Stimulated activated CD8-positive, alpha-beta memory T cell treated with anti-CD3 and anti-CD28 coated beads, Interleukin-15, amount 100 ng/mL, for 24 hours (primary cell): ENCODE results near the gene TUB.

Experiments
- DNase-seq: peaks from one replicate; pipeline ENCODE4 v3.0.0-alpha.2; 2020; ENCODE audit warnings: low read depth

TUB gene

DNA sequence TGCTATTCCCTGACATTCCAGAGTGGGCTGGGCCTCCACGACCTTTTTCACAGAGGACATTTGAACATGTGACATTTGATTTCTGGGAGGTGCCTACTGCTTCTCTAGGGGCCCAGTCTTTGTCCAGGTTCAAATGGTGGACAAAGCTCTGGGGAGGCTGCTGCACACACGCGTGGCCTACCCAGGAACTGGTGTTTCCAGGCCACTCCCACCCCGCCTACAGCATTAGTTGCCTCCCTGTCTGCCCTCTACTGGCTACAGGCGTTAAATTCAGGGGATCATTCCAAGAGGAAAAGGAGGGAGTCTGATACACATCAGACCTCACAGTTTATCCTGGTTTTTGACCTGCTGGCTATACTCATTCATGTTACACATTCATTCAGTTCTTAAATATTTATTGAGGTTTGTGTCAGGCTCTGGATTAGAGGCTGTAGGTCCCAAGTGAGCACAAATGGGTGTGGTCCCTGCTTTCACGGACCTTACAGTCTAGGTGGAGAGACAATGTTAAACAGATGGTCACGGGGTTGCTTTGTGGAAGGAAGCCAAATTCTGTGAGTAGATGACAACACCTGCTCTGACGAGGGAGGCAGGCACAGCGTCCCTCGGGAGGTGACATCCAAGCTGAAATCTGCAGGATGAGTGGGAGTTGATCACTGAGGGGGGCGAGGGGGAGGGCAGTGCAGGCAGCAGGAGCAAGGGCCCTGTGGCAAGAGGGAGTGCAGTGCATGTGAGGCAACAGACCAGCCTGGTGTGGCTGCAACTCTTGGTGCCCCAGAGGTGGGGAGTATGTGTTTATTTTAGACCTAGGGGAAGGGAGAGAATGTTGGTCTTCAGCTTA lies 11.8 kb downstream of the TUB start:
- DNase-seq, result no peak

- DNase-seq, result no peak
Observed at GRCh38 chr11:8093931-8094575, 13.0 kb downstream of the TUB start.

GRCh38 chr11:8094656-8095055 lies 13.6 kb downstream of the TUB start:
- DNase-seq, result no peak

- DNase-seq, result no peak
Observed at GRCh38 chr11:8095371-8095770, 14.4 kb downstream of the TUB start.

- no peak for DNase-seq
Observed at GRCh38 chr11:8095806-8096522, 15.0 kb downstream of the TUB start.

DNA sequence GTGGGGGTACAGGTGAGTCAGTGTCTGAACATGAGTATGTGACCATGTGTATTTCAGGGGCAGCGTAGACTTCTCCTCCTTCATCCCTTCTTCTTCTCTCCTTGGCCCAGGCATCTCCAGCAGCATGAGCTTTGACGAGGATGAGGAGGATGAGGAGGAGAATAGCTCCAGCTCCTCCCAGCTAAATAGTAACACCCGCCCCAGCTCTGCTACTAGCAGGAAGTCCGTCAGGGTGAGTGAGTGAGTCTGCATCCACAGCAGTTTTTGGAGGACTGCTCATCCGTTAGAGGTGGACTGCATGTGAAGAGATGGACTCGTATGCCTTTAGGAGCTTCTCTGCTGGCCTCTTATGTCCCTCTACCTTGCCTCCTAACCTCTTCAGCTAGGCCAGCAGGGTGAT lies 15.6 kb downstream of the TUB start:
- DNase-seq, result no peak

- no peak for DNase-seq
Observed at GRCh38 chr11:8097062-8097461, 16.1 kb downstream of the TUB start.

GRCh38 chr11:8097468-8097867 lies 16.5 kb downstream of the TUB start:
- no peak for DNase-seq

DNA sequence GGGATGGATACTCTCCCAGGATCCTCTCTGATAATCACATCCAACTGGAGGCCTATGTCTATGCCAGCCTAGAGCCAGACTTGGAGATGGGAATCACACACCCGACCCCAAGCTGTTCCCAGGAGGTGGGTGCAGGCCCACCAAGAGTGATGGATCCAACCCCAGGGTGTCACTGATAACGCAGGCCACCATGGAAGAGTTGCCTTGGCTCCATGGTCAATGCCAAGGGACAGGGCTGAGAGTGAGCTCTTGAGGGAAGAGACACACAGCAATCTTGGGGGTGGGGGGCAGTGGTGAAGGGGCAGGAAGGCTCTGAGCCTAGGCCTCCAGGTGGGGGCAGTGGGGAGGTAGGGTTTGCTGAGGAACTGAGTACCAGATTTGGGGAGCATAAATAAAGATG lies 16.9 kb downstream of the TUB start:
- no peak for DNase-seq

GRCh38 chr11:8098361-8098760 lies 17.4 kb downstream of the TUB start:
- DNase-seq, result no peak

- DNase-seq, result no peak
Observed at GRCh38 chr11:8098879-8099278, 17.9 kb downstream of the TUB start.

DNA sequence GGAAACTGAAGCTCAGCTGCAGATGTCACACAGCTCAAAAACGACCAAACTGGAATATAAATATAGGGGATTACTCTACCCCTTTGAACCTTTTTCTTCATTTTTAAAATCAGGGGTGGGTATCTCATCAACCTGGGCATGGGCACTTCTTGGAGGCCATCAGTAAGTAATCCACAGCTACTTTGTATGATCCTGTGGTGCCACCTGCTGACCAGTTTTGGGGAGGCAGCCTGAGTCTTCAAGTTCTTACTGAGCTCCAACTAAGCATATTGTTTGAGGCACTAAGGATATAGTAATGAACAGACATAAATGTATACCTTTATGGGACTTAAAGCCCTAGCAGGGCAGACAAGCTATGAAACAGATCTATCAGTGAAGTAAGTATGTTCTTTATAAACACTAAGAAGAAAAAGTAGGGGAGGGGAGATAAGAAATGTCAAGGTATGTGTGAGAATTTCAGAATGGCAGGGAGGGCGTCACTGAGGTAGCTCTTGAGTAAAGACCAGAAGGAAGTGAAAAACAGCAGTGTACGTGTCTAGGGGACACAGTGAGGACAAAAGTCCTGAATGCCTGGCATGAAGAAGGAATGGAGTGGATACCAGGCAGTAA lies 18.4 kb downstream of the TUB start:
- peak; percentile 50 for DNase-seq

GRCh38 chr11:8100158-8100557 lies 19.1 kb downstream of the TUB start:
- no peak for DNase-seq

- no peak for DNase-seq
Observed at GRCh38 chr11:8100605-8101004, 19.6 kb downstream of the TUB start.

DNA sequence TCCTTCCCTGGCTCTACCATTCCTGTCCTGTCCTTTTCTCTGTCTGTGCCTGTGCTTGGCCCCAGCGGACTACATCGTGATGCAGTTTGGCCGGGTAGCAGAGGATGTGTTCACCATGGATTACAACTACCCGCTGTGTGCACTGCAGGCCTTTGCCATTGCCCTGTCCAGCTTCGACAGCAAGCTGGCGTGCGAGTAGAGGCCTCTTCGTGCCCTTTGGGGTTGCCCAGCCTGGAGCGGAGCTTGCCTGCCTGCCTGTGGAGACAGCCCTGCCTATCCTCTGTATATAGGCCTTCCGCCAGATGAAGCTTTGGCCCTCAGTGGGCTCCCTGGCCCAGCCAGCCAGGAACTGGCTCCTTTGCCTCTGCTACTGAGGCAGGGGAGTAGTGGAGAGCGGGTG lies 20.4 kb downstream of the TUB start:
- no peak for DNase-seq

DNA sequence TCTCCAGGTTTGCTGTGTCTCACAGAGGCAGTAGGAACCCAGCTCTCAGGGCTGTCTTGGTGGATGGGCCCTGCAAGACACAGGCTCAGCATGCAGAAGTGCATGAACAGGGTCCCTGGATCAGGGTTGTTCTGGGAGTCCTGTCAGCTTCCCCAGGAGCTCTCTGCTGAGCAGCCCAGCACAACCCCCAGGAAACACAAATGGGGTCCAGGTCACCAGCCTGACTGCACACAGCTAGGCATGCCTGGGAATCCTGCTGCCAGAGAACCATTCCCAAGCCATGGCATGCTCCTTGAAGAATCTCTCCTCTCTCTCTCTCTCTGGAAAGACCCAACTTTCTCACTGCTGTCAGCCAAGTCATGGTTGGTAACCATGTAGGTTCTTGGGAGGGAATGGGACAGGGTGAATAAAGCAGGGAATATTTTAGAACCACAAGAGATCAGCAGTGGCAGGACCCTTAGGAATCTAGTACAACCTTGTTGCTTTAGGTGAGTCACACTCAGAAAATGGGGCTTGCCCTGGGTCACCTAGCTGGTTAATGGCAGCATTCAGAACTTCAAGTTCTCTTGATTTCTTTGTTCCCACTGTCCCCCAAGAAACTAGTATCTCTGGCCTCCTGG lies 21.4 kb downstream of the TUB start:
- no peak for DNase-seq

DNA sequence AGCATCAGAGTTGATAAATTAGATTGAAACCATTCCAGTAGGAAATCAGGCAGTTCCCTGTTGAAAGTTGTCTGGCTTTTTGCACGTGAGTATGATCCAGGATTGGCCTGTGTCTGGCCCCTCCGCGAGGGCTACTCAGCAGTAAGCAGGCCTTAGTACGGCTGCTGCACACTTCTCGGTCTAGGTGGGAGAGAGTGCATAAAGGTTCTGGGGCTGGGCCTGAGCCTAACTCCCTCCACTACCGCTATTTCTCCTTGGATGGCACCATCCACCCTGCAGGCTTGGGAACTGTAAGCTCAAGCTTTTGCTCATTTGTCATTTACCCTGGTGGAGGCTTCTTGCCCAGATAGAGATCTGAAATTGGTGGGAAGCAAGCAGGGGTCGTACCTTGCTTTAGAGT lies 22.0 kb downstream of the TUB start:
- no peak for DNase-seq

DNA sequence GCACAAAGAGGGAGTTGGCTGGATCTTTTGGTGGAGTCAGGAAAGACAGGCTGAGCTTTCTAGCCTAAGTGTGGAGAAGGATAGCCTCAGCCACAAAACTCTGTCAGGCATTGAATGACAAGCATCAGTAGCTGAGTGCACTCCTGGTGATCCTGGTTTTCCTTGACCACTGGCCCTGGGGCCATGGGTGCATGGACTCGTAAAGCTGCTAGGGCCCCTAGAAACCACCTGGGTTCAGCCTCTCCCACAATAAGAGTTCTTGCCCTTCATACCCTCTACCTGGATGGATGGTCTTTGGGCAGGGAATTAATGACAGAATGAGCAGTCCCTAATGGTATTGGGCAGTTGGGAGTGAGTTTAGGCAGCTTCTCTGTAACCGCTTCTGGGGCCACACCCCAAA lies 22.9 kb downstream of the TUB start:
- no peak for DNase-seq

- no peak for DNase-seq
Observed at GRCh38 chr11:8105133-8105532, 24.1 kb downstream of the TUB start.

DNA sequence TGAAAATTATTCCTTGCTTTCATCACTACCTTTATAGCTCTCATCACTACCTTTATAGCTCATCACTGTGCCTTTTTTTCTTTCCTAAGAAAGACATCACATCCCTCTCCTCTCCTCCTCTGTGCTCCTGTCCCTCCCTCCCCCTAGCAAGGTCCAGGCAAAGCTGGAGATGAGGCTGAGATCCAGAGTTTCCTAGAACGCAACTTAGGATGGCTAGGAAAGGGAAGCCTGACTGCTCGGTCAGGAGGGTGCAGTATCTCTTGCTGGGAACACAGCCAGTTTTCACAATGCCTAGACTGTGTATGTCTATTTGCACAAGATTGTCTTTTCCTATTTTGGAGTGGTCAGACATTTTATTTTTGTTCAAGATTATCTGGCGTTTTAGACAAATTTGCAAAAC lies 24.7 kb downstream of the TUB start:
- no peak for DNase-seq

GRCh38 chr11:8106679-8107078 lies 25.7 kb downstream of the TUB start:
- DNase-seq, result no peak

- DNase-seq, result no peak
Observed at GRCh38 chr11:8107642-8108041, 26.6 kb downstream of the TUB start.
